Body of pancreas (tissue), 4 donors: ENCODE results near the gene APCDD1L.

Source experiments
- CTCF ChIP-seq, 7 experiments: fragments of 450-650 bp in 4 of 7; fragments of 200-600 bp in 3 of 7; sonication (generic) in 3 of 7; IDR thresholded peaks; one replicate each; pipeline ENCODE4 v1.5.1; 2016 to 2019; ENCODE audit warnings: antibody characterized with exemption in 7 of 7
- POLR2A ChIP-seq, 3 donors: fragments of 450-650 bp; IDR thresholded peaks; one replicate each; pipeline ENCODE4 v1.6.1; 2016; ENCODE audit warnings: antibody characterized with exemption in 3 of 3, mild to moderate bottlenecking in 2 of 3

GRCh38 chr20:58523971-58524315 lies 8.7 kb upstream of the APCDD1L start:
- TF ChIP-seq CTCF (IDR thresholded peaks at IDR 0.05) = no peak
- no peak for TF ChIP-seq POLR2A (IDR thresholded peaks at IDR 0.05)
